HG03460 (cell line): ENCODE measurements around the gene WNT9B.

Experiments used
- ATAC-seq: cut with Tn5 transposase; IDR thresholded peaks from one replicate; pipeline ENCODE4 v1.9.1; 2021; ENCODE audit not compliant: unreplicated experiment

The WNT9B gene

DNA sequence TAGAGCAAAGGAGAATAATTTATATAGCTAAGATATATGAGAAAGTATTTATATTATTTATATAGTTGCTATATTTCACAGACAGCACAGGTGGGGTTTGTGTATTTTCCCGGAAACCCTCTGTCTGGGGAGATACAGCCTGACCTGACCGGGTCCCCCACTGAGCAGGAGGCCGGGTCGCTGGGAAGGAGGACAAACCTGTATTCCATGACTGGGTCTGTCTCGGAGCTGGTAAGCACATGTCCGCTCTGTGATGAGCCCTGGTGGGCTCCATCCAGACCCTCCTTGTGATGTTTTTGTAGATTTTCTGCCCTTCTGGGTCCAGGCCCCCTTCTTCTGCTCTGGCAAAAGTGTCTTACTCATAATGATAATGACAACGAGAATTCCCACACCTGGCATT, 27.7 kb downstream of the WNT9B start:
- ATAC-seq: no peak

DNA sequence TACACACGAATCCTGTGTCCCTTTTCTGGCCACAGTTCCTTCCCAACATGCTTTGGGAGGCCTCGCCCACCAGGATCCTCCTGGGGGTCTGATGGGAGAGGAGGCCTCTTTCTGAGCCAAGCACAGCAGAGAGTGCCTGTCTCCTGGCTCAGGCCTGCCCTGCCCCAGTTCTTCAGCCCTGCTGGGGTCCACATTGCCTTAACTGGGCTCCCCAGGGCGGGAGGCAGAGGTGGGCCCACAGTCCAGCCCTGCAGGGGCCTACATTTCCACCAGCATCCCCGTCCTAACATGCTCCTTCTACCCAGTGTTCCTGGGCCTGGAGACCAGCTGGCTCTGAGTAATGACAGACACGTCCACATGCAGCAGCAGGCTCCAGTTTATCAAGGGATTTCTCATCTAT, 29.6 kb downstream of the WNT9B start:
- ATAC-seq: no peak

DNA sequence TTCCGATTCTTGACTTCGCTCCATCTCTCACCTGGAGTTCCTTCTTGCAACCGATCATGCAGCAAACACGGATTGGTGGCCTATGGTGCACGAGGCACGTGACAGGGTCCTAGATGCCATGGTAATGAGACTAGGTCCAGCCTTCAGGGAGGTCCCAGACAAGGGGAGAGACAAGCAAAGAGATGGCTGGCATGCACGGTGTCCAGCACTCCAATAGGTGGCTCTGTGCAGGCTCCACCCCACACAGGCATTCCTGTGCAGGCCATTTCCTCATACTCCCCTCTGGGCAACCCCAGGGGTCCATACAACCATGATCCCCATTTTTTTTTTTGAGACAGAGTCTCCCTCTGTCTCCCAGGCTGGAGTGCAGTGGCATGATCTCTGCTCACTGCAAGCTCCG, 31.3 kb downstream of the WNT9B start:
- ATAC-seq: no peak

- ATAC-seq: no peak
Observed at GRCh38 chr17:46883871-46884520, 32.6 kb downstream of the WNT9B start.

- no peak for ATAC-seq
Observed at GRCh38 chr17:46884552-46884951, 33.2 kb downstream of the WNT9B start.

- no peak for ATAC-seq
Observed at GRCh38 chr17:46885415-46886309, 34.3 kb downstream of the WNT9B start.

- ATAC-seq: no peak
Observed at GRCh38 chr17:46886310-46886663, 34.9 kb downstream of the WNT9B start.

DNA sequence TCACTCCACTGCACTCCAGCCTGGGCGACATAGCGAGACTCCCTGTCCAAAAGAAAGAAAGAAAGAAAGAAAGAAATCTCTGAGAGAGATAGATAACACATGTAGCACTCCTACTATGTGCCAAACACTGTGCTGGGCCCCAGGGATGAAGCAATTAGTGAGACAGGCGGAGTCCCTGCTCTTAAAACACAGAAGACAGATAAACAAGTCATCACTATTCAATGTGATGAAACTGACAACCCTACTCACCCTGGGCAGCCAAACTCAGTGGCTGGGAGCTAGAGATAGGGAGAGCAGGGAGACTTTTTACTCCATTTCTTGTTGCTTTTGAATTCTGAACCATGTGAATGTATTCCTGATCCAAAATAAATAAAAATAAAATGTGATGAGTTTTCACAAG, 36.3 kb downstream of the WNT9B start:
- ATAC-seq: no peak

- no peak for ATAC-seq
Observed at GRCh38 chr17:46888727-46889126, 37.3 kb downstream of the WNT9B start.

DNA sequence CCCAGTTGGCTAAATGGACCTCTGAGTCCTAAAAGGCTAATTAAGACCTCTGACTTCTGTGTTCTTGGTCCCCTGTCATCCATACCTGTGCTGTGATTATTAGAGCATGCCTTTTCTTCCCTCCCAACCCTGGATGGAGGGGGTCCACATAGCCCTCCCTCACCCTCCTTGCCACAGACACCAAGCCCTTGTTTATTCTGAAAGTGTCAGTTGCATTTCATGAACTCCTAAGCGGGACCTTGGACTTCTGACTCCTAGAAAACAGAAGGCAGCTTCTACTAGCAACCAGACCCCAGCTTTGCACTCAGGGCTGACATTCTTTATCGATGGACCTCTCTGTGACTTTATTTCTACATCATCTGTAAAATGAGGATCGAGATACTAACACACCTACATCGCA, 38.1 kb downstream of the WNT9B start:
- no peak for ATAC-seq

DNA sequence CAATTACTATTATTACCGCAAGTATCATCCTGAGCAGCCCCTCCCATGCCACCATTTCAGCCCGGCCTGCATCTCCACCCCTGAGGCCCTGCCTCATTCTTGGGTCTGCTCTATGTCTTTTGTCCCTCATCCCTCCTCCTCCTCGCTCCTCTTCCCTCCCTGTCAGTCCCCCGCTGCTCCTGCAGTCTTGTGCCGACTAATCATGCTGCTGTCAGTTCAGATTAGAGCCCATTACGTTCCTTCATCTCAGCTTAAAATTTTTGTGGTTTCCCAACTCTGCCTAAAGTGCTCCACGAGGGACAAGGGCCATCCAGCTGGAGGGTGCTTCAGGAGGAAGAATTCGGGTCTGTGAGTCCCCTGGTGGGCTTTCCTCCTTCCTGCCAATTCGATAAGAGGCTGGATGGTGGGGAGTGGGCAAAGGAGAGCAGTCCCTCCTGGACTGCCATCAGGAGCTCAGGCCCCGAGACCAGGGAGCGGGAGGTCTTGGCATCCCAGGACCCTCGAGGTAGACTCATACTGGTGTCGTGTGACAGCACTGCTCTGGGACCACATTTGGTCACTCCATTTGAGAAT, 38.7 kb downstream of the WNT9B start:
- ATAC-seq: no peak

- ATAC-seq: no peak
Observed at GRCh38 chr17:46890638-46891037, 39.3 kb downstream of the WNT9B start.

DNA sequence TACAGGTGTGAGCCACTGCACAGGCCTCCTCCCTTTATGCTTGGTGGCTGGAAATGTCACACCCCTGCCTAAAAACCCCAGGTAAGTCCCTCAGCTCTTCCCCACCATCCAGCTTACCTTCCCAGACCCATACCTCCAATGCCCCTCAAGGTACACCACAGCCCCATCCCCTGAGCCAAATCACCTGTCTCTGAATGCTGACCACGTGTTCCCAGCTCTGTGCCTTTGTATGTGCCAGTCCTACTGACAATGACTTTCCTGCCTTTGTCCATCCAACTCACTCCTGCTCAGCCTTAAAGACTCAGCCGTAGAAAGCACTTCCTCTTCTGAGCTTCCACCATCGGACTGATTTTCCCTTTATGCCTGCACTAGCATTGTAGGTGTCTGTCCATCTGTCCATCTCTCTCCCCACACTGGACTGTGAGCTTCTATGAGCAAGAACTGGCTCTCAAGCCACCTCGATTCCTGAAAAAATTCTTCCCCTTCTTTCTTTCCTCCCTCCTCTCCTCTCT, 40.9 kb downstream of the WNT9B start:
- ATAC-seq: no peak

GRCh38 chr17:46894024-46894423, 42.6 kb downstream of the WNT9B start:
- no peak for ATAC-seq

DNA sequence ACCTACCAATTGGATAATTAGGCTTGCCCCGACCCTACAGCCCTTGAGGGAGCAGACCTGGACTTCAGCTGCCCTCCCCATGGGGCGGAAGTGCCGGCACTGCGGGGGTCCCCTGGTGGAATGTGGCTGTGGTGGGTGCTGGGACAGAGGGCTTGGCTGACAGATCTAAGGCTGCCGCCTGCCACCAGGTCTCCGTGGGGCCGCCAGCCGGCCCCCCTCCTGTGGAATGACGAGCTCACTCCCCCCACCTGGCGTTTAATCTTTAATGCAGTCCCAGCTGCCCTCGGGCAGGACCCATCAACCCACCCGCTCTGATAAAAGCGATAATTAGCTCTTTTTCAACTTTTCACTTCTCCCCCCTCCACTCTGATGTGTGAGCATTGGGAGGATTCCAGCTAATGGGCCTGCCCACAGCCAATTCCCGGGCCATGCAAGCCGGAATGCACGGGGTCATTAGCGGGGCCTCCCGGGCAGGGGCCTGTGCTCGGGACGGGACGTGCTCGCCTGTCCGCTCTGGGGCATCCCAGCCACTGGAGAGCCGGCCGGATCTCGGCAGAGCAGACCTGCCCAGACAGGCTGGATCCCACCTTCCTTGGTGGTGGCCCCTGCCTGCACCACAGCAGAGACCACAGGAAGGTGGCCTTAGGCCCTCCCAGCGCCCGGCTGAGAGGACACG, 43.2 kb downstream of the WNT9B start:
- no peak for ATAC-seq

DNA sequence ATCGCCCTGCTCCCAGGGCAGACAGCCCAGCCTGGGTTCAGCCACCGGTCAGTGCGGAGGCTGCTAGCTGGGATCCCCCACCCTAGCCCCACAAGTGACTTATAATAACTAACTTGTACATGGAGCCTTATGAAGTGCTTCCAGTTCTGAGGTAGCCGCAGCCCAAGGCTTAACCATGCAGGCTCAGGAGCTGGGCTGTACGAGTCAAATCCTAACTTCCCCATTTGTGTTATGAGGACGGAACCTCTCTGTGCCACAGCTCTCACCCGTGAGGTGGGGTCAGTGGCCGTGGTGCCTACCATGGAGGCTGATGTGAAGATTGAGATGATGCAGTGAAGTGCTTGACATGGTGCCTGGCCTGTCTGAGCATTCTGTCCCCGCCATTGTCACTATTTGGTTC, 43.8 kb downstream of the WNT9B start:
- ATAC-seq: no peak

DNA sequence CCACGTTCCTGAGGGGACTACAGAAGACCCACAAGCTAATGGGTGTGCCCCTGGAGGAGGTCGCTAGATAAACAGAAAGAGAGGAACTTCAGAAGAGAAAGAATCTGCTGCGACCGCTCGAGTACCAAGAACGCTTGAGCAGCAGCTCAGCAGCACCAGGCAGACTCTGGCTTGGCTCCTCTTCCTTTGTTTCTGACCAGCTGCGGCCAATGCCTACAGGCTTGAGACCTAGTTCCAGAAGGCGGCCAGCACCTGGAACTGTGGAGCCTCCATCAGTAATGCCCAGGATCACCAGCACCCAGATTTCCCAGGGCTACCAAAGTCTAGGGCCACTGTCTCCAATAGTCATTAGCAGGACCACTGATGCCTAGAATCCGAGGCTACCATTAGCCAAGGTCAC, 45.6 kb downstream of the WNT9B start:
- ATAC-seq: no peak

GRCh38 chr17:46898364-46898763, 47.0 kb downstream of the WNT9B start:
- ATAC-seq: no peak

DNA sequence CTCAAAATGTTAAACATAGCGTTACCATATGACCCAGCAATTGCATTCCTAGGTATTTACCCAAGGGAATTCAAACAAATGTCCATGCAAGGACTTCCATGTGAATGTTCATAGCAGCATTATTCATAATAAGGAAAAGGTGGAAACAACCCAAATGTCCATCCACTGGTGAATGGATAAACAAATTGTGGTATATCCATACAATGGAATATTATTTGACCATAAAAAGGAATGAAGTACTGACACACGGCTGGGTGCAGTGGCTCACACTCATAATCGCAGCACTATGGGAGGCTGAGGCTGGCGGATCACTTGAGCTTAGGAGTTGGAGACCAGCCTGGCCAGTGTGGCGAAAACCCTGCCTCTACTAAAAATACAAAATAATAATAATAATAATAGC, 47.5 kb downstream of the WNT9B start:
- ATAC-seq: no peak

DNA sequence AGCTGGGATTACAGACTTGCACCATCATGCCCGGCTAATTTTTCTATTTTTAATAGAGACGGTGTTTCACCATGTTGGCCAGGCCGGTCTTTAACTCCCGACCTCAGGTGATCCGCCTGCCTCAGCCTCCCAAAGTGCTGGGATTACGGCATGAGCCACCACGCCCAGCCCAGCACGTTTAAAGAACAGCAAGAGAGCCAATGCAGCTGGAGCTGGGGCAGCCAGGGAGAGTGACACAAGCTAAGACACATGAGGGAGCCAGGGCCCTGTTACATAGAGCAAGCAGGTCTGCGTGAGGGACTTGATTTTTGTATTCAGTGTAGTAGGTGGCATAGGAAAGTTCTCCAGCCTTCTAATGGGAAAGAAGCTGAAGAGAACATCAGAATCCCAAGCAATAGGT, 49.9 kb downstream of the WNT9B start:
- ATAC-seq: no peak
